Measurements from ENCODE around the gene TTC28. TPM values are rescaled to one million over a fixed set of nuclear protein-coding genes. Genes with fewer than 3 reads are reported as not detected.

TTC28 gene
- total RNA-seq, 1 experiment from 2014 or later: 0.12 TPM

DNA sequence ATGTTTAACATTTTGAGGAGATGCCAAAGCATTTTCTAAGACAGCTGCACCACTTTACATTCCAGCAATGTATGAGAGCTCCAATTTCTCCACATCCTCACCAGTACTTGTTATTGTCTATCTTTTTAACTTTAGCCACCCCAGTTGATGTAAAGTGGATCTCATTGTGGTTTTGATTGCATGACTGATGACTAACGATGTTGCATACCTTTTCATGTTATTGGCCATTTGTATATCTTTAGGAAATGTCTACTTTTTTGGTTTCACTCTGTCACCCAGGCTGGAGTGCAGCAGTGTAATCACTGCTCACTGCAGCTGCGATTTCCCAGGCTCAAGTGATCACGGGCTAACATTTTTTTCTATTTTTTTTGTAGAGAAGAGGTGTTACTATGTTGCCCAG, 8.9 kb downstream of the TTC28 start:
- H2AFZ ChIP-seq (ENCODE audit: low read depth, low read length, poor library complexity, severe bottlenecking): no peak overlapping the region
- ATAC-seq (no peak), DNase-seq (ENCODE audit: low read depth, low spot score) (no peak)
- RAD21 ChIA-PET (ENCODE audit: low non-redundant PET in 1 of 2, low total read pairs in 2 of 2, uncharacterized antibody in 2 of 2, unreplicated experiment in 2 of 2): no interaction called here
- H3K36me3 ChIP-seq (ENCODE audit: control insufficient read depth in 1 of 2, insufficient read depth in 2 of 2, low read length in 2 of 2): no peaks in the 10 kb centered on the region
- POLR2A ChIA-PET: no interaction called here
- no peaks in the 10 kb centered on the region for H3K27me3 ChIP-seq (ENCODE audit: insufficient read depth, low read length)
- CTCF ChIA-PET: no interaction called here
- H3K9me3 ChIP-seq (ENCODE audit: control insufficient read depth in 1 of 2, insufficient read depth in 1 of 2, low read depth in 1 of 2, low read length in 2 of 2): no peaks in the 10 kb centered on the region
- no peak overlapping the region for H3K27ac ChIP-seq (ENCODE audit: low read depth, low read length)
- H3K9ac ChIP-seq (ENCODE audit: low read length): no peak overlapping the region
- no peak overlapping the region for H3K4me2 ChIP-seq (ENCODE audit: low read length)
- BruUV-seq (replicated peaks): no TSS peak
- no peak overlapping the region for H3K4me3 ChIP-seq (replicated peaks in 1 of 2; ENCODE audit: low read depth in 1 of 2, low read length in 2 of 2)
- intact Hi-C loops (cut with micrococcal nuclease): no loop called here
- H3K4me1 ChIP-seq (ENCODE audit: control insufficient read depth in 1 of 2, insufficient read depth in 2 of 2, low read length in 2 of 2): no peaks in the 10 kb centered on the region; a peak in 1 of 4 replicates
- no peaks in the 10 kb centered on the region for H3K9me2 ChIP-seq (ENCODE audit: insufficient read depth)
- H4K20me1 ChIP-seq (ENCODE audit: insufficient read depth): no peaks in the 10 kb centered on the region
- no peaks in the 10 kb centered on the region for H3K79me2 ChIP-seq (ENCODE audit: insufficient read depth, low read length)
- TF ChIP-seq ZFX (IDR thresholded peaks at IDR 0.05) (no peak), ZBTB33 (IDR thresholded peaks at IDR 0.05; ENCODE audit: extremely low read depth, insufficient replicate concordance, low read length) (no peak), RAD21 (IDR thresholded peaks at IDR 0.05; ENCODE audit: low read depth) (no peak), POLR2AphosphoS5 (IDR thresholded peaks at IDR 0.05; ENCODE audit: low read depth, low read length) (no peak), FOSL1 (IDR thresholded peaks at IDR 0.05; ENCODE audit: low read depth) (no peak), CTCF (IDR thresholded peaks at IDR 0.05 in 2 of 3, conservative IDR thresholded peaks at IDR 0.05 in 1 of 3; ENCODE audit: borderline replicate concordance in 1 of 3, insufficient read depth in 1 of 3, low read depth in 2 of 3, low read length in 2 of 3) (no peak), TCF7L2 (IDR thresholded peaks at IDR 0.05; ENCODE audit: borderline replicate concordance, extremely low read depth, insufficient read depth, insufficient read length) (no peak)
